GM21423 (cell line): ENCODE results near the gene SNRPB2.

Source experiments
- ATAC-seq: cut with Tn5 transposase; IDR thresholded peaks from one replicate; pipeline ENCODE4 v1.9.1; 2021; ENCODE audit warnings: mild to moderate bottlenecking, moderate library complexity; ENCODE audit not compliant: unreplicated experiment

Gene SNRPB2

DNA sequence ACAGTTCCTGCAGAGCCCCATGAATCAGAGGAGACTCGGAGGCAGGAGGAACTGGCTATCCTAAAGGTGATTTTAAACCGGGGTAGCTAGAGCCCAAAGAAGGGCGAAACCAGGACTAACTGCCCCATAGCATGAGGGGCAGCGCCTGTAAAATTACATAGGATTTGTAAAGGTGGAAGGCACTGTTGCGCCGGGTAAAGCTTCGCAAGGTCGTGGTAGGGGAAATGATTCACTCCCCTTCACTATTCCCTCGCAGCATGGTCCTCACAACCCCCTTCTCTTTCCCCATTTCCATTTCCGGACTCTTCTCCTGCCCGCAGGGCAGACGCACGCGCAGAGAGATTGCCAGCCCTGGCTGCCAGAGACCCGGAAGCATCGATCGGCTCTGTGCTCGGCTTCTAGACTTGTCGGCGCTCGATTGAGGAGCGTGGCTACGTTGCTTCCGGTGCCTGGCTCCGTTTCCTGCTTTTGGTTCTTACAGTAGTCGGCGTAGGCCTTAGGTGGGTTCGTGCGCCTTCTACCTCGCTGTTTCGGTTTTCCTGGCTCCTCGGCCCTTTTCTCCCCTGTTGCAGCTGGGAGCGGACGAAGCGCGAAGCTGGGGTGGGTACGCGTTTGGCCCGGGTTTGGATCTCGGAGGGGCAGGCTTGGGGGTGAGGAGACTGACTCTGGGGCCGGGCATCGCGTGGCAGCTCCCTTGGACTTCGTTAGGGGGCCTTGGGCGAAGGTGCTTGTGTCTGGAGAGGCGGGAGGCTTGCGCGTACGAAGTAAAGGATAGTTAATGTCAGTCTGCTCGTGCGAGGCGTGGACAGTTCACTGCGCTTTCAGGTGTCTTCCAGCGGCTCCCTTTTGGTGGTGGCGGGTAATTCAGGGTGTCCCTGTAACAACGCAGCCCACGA is at the start of gene SNRPB2:
Gene SNRPB2, plus strand, starts transcription at position 462 of the 896 bp plus-strand sequence. CDS start 1,677 bp downstream, outside the sequence.
- peak; percentile 97 for ATAC-seq

DNA sequence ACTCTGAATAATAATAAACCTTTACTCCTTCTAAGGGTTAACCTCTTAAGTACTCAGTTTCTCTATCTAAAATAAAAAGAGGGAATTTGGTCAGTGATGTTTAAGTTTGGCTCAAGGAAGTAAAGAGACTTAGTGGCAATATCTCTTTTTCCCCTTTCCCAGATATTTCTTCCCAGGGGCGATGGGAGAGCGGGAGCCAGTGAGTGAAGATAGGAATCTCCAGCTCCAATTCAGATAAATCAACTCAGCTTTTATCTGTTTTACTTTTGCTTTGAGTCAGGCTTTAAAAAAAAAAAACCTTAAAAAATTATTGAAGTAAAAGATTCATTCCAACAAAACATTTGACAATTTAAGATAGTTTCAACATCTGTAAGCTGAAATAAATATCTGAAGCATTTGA is 45.4 kb upstream of the SNRPB2 start:
- ATAC-seq: no peak

- no peak for ATAC-seq
Measured at GRCh38 chr20:16689906-16690305, 39.9 kb upstream of the SNRPB2 start.

DNA sequence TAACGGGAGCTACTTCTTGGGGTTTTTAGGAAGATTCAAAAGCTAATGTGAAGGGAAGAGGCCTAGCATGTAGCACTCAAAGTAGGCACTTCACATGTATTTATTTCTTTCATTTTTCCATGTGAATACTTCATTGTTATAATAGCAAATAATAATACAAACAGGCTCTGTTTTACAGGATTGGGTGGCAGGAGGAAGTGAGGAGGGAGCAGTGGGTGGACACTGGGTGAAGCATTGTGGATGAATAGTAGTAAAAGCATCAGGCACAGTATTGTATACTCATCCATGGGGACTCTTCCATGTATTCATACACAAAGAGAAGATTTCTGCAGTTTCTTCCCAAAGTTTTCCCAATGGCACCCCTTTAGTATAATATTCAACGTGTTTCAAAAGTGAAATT is 38.4 kb upstream of the SNRPB2 start:
- ATAC-seq: no peak

DNA sequence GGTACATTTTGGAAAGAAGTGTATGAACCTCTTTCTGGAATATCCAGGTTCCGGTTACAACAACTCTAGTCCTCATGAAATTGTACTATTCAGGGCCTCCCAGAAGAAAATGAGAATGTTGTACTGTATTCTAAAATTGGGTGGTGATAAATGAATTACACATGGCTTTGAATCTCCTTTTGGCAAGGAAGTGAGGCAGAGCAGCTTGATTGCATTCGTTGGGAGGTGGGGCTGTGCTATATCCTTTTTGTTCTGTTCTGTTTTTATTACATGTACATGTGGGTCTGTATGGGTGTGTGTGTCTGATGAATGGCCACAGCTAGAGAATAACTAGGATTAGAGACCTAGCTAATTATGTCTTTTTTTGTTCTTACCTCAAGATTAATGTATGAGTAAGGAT is 37.8 kb upstream of the SNRPB2 start:
- ATAC-seq: no peak

- ATAC-seq: no peak
Measured at GRCh38 chr20:16692442-16692841, 37.4 kb upstream of the SNRPB2 start.

- no peak for ATAC-seq
Measured at GRCh38 chr20:16693278-16693677, 36.5 kb upstream of the SNRPB2 start.

- no peak for ATAC-seq
Measured at GRCh38 chr20:16694161-16694560, 35.7 kb upstream of the SNRPB2 start.

- no peak for ATAC-seq
Measured at GRCh38 chr20:16695628-16696027, 34.2 kb upstream of the SNRPB2 start.

DNA sequence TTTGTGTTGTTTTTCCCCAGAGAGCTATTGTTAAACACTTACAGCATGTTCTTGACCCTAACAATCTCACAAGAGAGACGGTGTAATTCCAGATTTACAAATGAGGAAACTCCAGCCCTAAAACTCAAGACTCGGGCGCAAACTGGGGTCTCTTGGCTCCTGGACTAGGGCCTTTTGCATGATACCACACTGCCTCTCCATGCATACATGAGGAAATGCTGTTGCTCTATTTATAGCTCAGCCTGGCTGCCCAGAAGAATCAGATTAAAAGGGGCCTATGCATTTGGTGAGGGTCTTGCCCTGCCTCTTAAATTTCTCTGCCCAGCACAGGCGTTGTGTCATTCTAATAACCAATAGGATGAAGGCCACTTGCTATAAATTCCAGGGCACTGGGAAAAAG is 30.5 kb upstream of the SNRPB2 start:
- ATAC-seq: no peak

DNA sequence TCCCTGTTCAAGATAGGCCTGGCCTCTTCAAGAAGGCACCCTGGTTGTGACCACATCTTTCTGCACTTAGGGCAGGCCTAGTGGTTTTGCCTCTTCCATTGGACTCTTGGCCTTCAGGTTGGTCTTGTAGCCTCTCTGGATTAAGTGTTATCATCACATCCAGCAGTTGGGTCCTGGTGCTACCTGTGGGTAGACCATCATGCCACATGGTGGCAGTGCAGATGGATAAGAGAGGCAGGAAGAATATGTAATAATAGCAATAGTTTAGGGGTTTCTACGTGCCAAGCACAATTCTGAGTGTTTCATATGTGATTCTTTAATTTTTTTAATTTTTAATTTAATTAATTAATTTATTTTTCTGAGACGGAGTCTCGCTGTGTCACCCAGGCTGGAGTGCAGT is 28.5 kb upstream of the SNRPB2 start:
- peak; percentile 51 for ATAC-seq

DNA sequence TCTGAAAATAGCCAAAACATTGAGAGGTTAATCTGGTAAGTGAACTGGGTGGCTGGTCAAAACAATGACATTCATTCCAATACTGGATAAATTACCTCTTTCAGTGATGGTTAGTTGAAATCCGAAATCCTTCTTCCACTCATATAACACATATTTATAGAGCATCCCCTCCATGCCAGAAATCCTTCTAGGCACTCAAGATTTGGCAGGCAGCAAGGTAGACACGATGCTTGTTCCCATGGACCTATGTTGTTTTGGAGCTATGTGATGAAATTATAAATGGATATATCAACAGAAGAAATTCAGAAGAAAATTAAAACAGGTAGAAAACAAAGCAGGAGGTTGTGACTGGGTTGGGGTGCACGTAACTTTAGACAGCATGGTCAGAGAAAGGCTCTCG is 26.3 kb upstream of the SNRPB2 start:
- no peak for ATAC-seq

GRCh38 chr20:16707674-16708073 is 22.2 kb upstream of the SNRPB2 start:
- no peak for ATAC-seq

- no peak for ATAC-seq
Measured at GRCh38 chr20:16708602-16709001, 21.2 kb upstream of the SNRPB2 start.

DNA sequence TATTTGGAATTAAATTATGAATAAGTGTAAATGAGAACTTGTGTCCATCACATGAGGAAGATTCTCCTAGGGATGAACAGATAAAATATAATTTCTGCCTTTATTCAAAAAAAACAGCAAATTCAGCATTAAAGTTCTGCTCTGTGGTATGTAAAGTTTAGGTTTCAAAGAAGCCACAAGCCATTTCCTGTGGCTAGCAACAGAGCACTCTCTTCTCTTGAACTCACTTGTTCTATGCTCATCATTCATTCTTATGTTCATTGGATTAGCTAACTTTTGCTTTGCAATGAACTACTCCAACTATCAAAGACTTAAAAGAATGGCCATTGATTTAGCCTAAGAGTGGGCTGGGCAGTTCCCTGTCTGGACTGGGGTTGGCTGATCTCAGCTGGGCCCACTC is 20.8 kb upstream of the SNRPB2 start:
- ATAC-seq: peak; percentile 89

DNA sequence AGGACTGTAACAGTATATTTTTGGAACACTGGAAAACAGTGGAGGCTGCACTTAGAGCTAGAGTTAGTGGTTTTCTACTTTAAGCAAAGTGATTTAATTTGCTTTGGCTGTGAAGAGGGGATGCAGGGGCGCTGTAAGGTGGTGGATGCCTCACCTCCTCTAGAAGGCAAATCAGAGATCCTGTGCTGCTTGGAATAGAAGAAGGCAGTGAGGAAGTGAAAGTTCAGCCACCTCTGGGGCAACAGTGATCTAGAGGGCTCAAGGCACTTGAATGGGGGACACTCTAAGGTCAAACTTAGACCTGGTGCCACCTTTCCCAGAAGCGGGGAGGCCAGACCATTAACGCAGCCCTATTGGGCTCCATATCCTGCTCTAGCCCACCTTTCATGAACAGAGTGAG is 19.0 kb upstream of the SNRPB2 start:
- no peak for ATAC-seq

GRCh38 chr20:16711661-16712258 is 18.1 kb upstream of the SNRPB2 start:
- ATAC-seq: no peak

DNA sequence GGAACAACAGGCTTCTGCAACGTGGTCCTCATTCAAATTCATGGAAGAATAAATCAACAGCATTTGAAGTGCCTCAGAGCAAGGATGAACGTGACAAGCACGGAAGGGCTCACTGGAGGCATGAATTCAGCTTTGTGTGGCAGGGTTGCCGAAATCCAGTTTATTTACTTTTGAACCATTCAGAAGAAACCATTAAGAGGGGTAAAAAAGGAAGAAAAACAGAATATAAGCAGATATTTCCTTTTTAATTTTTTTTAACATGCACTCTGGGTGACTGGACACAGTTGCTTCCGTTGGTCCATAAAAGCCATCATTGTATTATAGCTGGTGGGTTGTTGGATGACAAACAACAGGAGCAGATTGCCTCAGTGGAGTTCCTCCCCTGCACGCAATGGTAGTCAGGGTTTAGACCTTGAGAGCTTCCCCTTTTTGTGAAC is 17.3 kb upstream of the SNRPB2 start:
- ATAC-seq: no peak

DNA sequence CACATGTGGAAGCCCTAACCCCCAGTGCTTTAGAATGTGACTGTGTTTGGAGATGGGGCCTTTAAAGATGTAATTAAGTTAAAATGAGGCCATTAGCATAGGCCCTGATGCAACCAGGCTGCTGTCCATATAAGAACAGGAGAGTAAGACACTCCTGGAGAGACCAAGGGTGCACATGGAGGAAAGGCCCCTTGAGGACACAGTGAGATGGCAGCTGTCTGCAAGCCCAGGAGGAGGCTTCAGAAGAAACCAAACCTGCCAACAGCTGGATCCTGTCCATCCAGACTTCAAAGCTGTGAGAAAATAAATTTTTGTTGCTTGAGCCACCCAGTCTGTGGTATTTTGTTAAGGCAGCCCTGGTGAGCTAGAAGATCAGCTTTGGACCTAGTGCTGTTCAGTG is 16.8 kb upstream of the SNRPB2 start:
- no peak for ATAC-seq

- no peak for ATAC-seq
Measured at GRCh38 chr20:16714242-16714641, 15.6 kb upstream of the SNRPB2 start.

DNA sequence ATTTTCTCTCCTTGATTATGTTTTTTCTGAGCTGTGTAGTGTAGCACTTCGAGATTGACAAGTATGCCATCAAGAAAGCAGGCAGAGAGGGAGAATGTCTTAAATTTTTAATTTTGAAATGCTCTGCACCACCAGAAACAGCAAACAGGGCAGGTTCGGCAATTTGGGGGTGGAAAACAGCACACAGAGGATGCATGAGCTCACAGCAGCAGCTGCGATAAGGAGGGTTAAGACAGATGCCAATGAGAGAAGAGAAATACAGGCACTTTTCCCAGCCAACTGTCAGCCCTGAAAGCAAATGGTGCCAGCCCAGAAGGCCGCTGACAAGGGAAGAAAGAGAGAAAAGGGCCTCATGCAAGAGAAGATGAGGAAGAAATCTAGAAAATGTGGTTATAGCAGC is 15.1 kb upstream of the SNRPB2 start:
- no peak for ATAC-seq

- no peak for ATAC-seq
Measured at GRCh38 chr20:16719421-16719820, 10.4 kb upstream of the SNRPB2 start.
